Measurements from ENCODE around the gene CAB39. TPM values are rescaled to one million over a fixed set of nuclear protein-coding genes. Genes with fewer than 3 reads are reported as not detected.

The CAB39 gene
- total RNA-seq, 1 experiment from 2014 or later: 52.5 TPM

GRCh38 chr2:230770804-230771203 is 58.2 kb downstream of the CAB39 start:
- ChIA-PET CTCF (no interaction called here), POLR2A (ENCODE audit: unreplicated experiment) (no interaction called here)
- Histone ChIP-seq H3K27ac (ENCODE audit: low read length) (no peak overlapping the region), H3K9me2 (replicated peaks; ENCODE audit: low read length) (no peaks in the 10 kb centered on the region), H3K9ac (ENCODE audit: low read length) (no peak overlapping the region), H3K9me3 (ENCODE audit: low read length) (no peaks in the 10 kb centered on the region), H2AFZ (ENCODE audit: low read length) (no peak overlapping the region), H3K4me1 (ENCODE audit: insufficient read depth, low read length) (peaks cover 25% of the 10 kb centered on the region), H3F3A (ENCODE audit: low read length, unreplicated experiment) (peaks cover 6% of the 10 kb centered on the region), H3K4me3 (ENCODE audit: low read length) (no peak overlapping the region), H3K4me2 (ENCODE audit: low read length) (no peak overlapping the region), H3K27me3 (ENCODE audit: low read length) (no peaks in the 10 kb centered on the region), H3K79me2 (ENCODE audit: low read length) (peaks cover 67% of the 10 kb centered on the region), H4K20me1 (ENCODE audit: low read length) (no peaks in the 10 kb centered on the region), H3K36me3 (ENCODE audit: low read depth, low read length) (peaks cover 48% of the 10 kb centered on the region)
- no TSS peak for BruUV-seq (replicated peaks)
- intact Hi-C loops (cut with micrococcal nuclease): no loop called here
- no peak for DNase-seq
- no peak for ATAC-seq
- no peak for TF ChIP-seq EZH2 (IDR thresholded peaks at IDR 0.05; ENCODE audit: low read length, unreplicated experiment)

DNA sequence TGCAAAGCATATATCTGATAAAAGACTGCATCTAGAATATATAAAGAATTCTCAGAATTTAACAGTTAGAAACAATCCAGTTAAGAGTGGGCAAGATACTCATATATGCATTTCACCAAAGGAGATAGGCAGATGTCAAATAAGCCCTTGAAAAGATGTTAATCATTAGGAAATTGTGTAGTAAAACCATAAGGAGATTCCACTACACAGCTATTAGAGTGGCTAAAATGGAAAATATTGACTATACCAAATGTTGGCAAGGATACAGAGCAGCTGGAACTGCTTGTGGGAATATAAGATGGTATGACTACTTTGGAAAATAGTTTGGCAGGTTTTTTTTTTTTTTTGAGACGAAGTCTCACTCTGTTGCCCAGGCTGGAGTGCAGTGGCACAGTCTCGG is 59.5 kb downstream of the CAB39 start:
- Histone ChIP-seq H3K27me3 (ENCODE audit: low read length) (no peaks in the 10 kb centered on the region), H3K4me3 (ENCODE audit: low read length) (no peak overlapping the region), H3K9ac (ENCODE audit: low read length) (no peak overlapping the region), H3F3A (ENCODE audit: low read length, unreplicated experiment) (peaks cover 6% of the 10 kb centered on the region), H3K9me2 (replicated peaks; ENCODE audit: low read length) (no peaks in the 10 kb centered on the region), H2AFZ (ENCODE audit: low read length) (no peak overlapping the region), H3K79me2 (ENCODE audit: low read length) (peaks cover 80% of the 10 kb centered on the region), H4K20me1 (ENCODE audit: low read length) (no peaks in the 10 kb centered on the region), H3K4me1 (ENCODE audit: insufficient read depth, low read length) (peaks cover 39% of the 10 kb centered on the region), H3K27ac (ENCODE audit: low read length) (no peak overlapping the region), H3K36me3 (ENCODE audit: low read depth, low read length) (peaks cover 45% of the 10 kb centered on the region), H3K4me2 (ENCODE audit: low read length) (no peak overlapping the region), H3K9me3 (ENCODE audit: low read length) (no peaks in the 10 kb centered on the region)
- DNase-seq: no peak
- intact Hi-C loops (cut with micrococcal nuclease): no loop called here
- TF ChIP-seq EZH2phosphoT487 (IDR thresholded peaks at IDR 0.05; ENCODE audit: borderline replicate concordance, low read length): no peak
- TF ChIP-seq, protein P1, sequence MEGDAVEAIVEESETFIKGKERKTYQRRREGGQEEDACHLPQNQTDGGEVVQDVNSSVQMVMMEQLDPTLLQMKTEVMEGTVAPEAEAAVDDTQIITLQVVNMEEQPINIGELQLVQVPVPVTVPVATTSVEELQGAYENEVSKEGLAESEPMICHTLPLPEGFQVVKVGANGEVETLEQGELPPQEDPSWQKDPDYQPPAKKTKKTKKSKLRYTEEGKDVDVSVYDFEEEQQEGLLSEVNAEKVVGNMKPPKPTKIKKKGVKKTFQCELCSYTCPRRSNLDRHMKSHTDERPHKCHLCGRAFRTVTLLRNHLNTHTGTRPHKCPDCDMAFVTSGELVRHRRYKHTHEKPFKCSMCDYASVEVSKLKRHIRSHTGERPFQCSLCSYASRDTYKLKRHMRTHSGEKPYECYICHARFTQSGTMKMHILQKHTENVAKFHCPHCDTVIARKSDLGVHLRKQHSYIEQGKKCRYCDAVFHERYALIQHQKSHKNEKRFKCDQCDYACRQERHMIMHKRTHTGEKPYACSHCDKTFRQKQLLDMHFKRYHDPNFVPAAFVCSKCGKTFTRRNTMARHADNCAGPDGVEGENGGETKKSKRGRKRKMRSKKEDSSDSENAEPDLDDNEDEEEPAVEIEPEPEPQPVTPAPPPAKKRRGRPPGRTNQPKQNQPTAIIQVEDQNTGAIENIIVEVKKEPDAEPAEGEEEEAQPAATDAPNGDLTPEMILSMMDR (conservative IDR thresholded peaks at IDR 0.05; ENCODE audit: low read depth, low read length): no peak
- no peak for TF ChIP-seq EZH2 (IDR thresholded peaks at IDR 0.05; ENCODE audit: low read length, unreplicated experiment)
- POLR2A ChIA-PET (ENCODE audit: unreplicated experiment): no interaction called here
- no peak for ATAC-seq
- CTCF ChIA-PET: no interaction called here
- BruUV-seq (replicated peaks): no TSS peak

- CTCF ChIA-PET: no interaction called here
- intact Hi-C loops (cut with micrococcal nuclease): no loop called here
These were observed 60.6 kb downstream of the CAB39 start for GRCh38 chr2:230773039-230773773.

More at GRCh38 chr2:230773039-230773773, 60.6 kb downstream of the CAB39 start:
- H3K79me2 ChIP-seq (ENCODE audit: low read length): peaks cover 80% of the 10 kb centered on the region
- no peak for TF ChIP-seq EZH2phosphoT487 (IDR thresholded peaks at IDR 0.05; ENCODE audit: borderline replicate concordance, low read length)
- TF ChIP-seq, protein P1 (conservative IDR thresholded peaks at IDR 0.05; ENCODE audit: low read depth, low read length): no peak
- TF ChIP-seq EZH2 (IDR thresholded peaks at IDR 0.05; ENCODE audit: low read length, unreplicated experiment): no peak
- peak overlapping the region; percentile 73; the same call in 1 of the 2 replicates for H3K9ac ChIP-seq (ENCODE audit: low read length)
- H2AFZ ChIP-seq (ENCODE audit: low read length): no peak overlapping the region
- H3K27me3 ChIP-seq (ENCODE audit: low read length): no peaks in the 10 kb centered on the region
- no peaks in the 10 kb centered on the region for H3K9me2 ChIP-seq (replicated peaks; ENCODE audit: low read length)
- H4K20me1 ChIP-seq (ENCODE audit: low read length): no peaks in the 10 kb centered on the region
- peak overlapping the region; percentile 97 for H3K27ac ChIP-seq (ENCODE audit: low read length)
- H3K4me1 ChIP-seq (ENCODE audit: insufficient read depth, low read length): peaks cover 49% of the 10 kb centered on the region
- BruUV-seq (replicated peaks): no TSS peak
- no peak overlapping the region for H3K4me3 ChIP-seq (ENCODE audit: low read length)
- DNase-seq (no peak), ATAC-seq (no peak)
- peaks cover 6% of the 10 kb centered on the region for H3F3A ChIP-seq (ENCODE audit: low read length, unreplicated experiment)
- H3K9me3 ChIP-seq (ENCODE audit: low read length): no peaks in the 10 kb centered on the region
- peaks cover 38% of the 10 kb centered on the region for H3K36me3 ChIP-seq (ENCODE audit: low read depth, low read length)
- 0 out of 2 replicates have a peak overlapping the region, but pooled peaks have one; percentile 76 for H3K4me2 ChIP-seq (ENCODE audit: low read length)
- POLR2A ChIA-PET (ENCODE audit: unreplicated experiment): interaction anchor here (1.1 kb wide), 1 partner anchor 25 kb away, joined by 4 read pairs; no protein-coding TSS in a partner anchor

Data from PC-3 (cell line).